Esophagus squamous epithelium (tissue), 5 donors: ENCODE measurements around the gene LRRC26. TPM values are rescaled to one million over a fixed set of nuclear protein-coding genes. Genes with fewer than 3 reads are reported as not detected.

Experiments used
- DNase-seq: peaks from one replicate; lab custom pipeline; 2025; lab: John Stamatoyannopoulos, UW
- H3K27ac ChIP-seq, 4 donors: fragments of 200-600 bp; sonication (generic); one replicate each; pipeline ENCODE4 v1.5.1; 2016 to 2019; ENCODE audit warnings: mild to moderate bottlenecking in 1 of 4
- H3K27me3 ChIP-seq, 4 donors: fragments of 200-600 bp; sonication (generic); 1 replicate in 3 of 4; 2 replicates in 1 of 4; pipeline versions ENCODE4 v1.5.1 to v1.6.0; 2017 to 2021; ENCODE audit warnings: antibody characterized with exemption in 1 of 4
- H3K36me3 ChIP-seq, 3 donors: fragments of 200-600 bp; sonication (generic); one replicate each; pipeline ENCODE4 v1.5.1; 2016 to 2019
- H3K4me1 ChIP-seq, 3 donors: fragments of 200-600 bp; sonication (generic); one replicate each; pipeline ENCODE4 v1.5.1; 2017 to 2019
- H3K4me3 ChIP-seq, 4 donors: fragments of 200-600 bp; sonication (generic); 1 replicate in 3 of 4; 2 replicates in 1 of 4; pipeline ENCODE4 v1.5.1; 2016 to 2019; ENCODE audit warnings: mild to moderate bottlenecking in 2 of 4, moderate library complexity in 1 of 4
- H3K9me3 ChIP-seq, 3 donors: fragments of 200-600 bp; sonication (generic); one replicate each; pipeline ENCODE4 v1.5.1; 2016 to 2019
- POLR2A ChIP-seq, 4 donors: fragments of 450-650 bp; IDR thresholded peaks; one replicate each; pipeline ENCODE4 v1.6.1; 2017; ENCODE audit warnings: antibody characterized with exemption in 4 of 4, mild to moderate bottlenecking in 4 of 4, moderate library complexity in 3 of 4
- WGBS, 2 donors: methylation state at CpG; one replicate each; pipeline ENCODE4 v1.1.5; 2018; 5-methylcytosine and 5-hydroxymethylcytosine counted together
- intact Hi-C: fragments of 100-400 bp; cut with DNase I; formaldehyde crosslinking; loops from one replicate; pipeline ENCODE4 v1.15.0; 2022
- total RNA-seq, 4 donors: library from RNA; depleted of rRNA; stranded (reverse); fragments of >200 nt; gene quantifications; one replicate each; pipeline ENCODE4 v1.1.0, GENCODE V29; 2016
- TF ChIP-seq, protein P1 (sequence below), 6 experiments: fragments of 450-650 bp in 4 of 6; fragments of 200-600 bp in 2 of 6; sonication (generic) in 2 of 6; IDR thresholded peaks; one replicate each; pipeline ENCODE4 v1.5.1; 2016 to 2019; ENCODE audit warnings: antibody characterized with exemption in 6 of 6, mild to moderate bottlenecking in 4 of 6, moderate library complexity in 4 of 6
- donor health status: DM: yes; HTN: yes; CAD: no.

The LRRC26 gene
- total RNA-seq, 4 donors from 2014 or later, result 0.82 to 3.7 (median 0.95) TPM; not detected in 1

DNA sequence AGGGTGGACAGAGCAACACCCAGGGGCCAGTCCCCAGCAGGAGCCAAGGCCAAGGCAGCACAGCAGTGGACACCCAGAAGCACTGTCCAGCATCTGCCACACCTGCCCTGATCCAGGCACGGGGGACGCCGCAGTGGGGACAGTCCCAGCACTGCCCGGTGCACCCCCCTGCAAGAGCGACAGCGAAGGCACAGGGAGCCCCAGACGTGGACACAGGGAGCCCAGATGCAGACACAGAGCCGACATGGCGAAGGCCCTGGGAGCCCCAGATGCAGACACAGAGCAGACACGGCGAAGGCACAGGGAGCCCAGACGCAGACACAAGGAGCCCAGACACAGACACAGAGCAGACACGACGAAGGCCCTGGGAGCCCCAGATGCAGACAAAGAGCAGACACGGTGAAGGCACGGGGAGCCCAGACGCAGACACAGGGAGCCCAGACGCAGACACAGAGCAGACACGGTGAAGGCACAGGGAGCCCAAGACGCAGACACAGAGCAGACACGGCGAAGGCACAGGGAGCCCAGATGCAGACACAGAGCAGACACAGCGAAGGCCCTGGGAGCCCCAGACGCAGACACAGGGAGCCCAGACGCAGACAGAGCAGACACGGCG is 14.2 kb upstream of the LRRC26 start:
- 91 to 93% methylated on average over 18 to 25 of the region's 27 CpGs for WGBS, 2 donors
- Histone ChIP-seq H3K36me3 (peaks cover 53 to 85% (median 54%) of the 10 kb centered on the region in 3 donors), H3K27me3 (no peaks in the 10 kb centered on the region), H3K9me3 (no peaks in the 10 kb centered on the region), H3K27ac (no peak overlapping the region), H3K4me3 (no peak overlapping the region), H3K4me1 (peaks cover 22 to 38% (median 23%) of the 10 kb centered on the region in 3 donors)
- DNase-seq, result no peak
- intact Hi-C loops, result loop anchor here (10.0 kb wide), 1 partner anchor 51 kb away; the partner anchor contains the start of gene SLC34A3
- TF ChIP-seq, protein P1, sequence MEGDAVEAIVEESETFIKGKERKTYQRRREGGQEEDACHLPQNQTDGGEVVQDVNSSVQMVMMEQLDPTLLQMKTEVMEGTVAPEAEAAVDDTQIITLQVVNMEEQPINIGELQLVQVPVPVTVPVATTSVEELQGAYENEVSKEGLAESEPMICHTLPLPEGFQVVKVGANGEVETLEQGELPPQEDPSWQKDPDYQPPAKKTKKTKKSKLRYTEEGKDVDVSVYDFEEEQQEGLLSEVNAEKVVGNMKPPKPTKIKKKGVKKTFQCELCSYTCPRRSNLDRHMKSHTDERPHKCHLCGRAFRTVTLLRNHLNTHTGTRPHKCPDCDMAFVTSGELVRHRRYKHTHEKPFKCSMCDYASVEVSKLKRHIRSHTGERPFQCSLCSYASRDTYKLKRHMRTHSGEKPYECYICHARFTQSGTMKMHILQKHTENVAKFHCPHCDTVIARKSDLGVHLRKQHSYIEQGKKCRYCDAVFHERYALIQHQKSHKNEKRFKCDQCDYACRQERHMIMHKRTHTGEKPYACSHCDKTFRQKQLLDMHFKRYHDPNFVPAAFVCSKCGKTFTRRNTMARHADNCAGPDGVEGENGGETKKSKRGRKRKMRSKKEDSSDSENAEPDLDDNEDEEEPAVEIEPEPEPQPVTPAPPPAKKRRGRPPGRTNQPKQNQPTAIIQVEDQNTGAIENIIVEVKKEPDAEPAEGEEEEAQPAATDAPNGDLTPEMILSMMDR (IDR thresholded peaks at IDR 0.05), result no peak
- TF ChIP-seq POLR2A (IDR thresholded peaks at IDR 0.05), result no peak

DNA sequence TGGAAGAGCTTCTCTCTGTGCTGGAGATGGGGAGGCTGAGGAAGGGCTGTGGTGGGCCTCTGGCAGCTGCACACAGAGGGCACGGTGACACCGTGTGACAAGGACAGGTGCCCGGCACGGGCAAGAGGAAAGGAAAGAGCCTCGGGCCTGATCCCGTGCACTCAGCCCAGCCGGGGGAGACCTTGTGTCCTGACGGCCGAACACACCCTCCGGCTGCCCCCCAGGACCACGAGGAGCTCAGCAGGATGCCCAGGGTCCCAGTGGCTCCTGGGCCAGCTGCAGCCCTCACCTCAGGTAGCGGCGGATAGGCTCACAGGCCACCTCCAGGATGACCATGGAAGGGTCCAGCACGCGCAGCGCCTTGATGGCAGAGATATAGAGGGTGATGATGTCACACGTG is 13.0 kb upstream of the LRRC26 start:
- H3K36me3 ChIP-seq, result peaks cover 54 to 97% (median 61%) of the 10 kb centered on the region in 3 donors
- H3K27ac ChIP-seq, result no peak overlapping the region
- H3K27me3 ChIP-seq, result no peaks in the 10 kb centered on the region
- no peaks in the 10 kb centered on the region for H3K9me3 ChIP-seq
- intact Hi-C loops, result loop anchor here (10.0 kb wide), 1 partner anchor 52 kb away; the partner anchor contains the start of gene SLC34A3
- WGBS, 2 donors, result 96 to 100% methylated on average over 5 to 6 of the region's 17 CpGs
- DNase-seq, result no peak
- no peak for TF ChIP-seq POLR2A (IDR thresholded peaks at IDR 0.05)
- TF ChIP-seq, protein P1 (IDR thresholded peaks at IDR 0.05), result no peak
- H3K4me3 ChIP-seq, result no peak overlapping the region
- peaks cover 20 to 34% (median 21%) of the 10 kb centered on the region in 3 donors for H3K4me1 ChIP-seq

DNA sequence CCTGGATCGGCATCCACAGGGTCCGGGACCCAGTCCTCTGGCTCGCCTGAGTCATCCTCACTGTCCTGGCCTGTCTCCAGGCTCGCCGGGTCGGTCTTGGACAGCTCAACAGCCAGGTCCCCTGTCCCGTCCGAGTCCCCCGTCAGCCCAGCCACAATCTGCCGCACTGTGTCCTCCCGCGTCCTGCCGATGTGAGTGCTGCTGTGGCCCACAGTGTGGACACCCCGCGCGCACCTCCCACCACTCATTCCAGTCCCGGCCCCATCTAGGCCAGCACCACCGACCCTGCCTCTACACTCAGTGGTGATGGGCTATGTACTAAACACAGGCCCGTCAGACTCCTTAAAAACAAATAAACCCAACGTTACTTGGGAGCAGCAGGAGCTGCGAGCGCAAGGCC is 11.8 kb upstream of the LRRC26 start:
- intact Hi-C loops, result loop anchor here (10.0 kb wide), 1 partner anchor 53 kb away; the partner anchor contains the start of gene SLC34A3
- peaks cover 9 to 28% (median 10%) of the 10 kb centered on the region in 3 donors for H3K4me1 ChIP-seq
- no peak overlapping the region for H3K27ac ChIP-seq
- H3K36me3 ChIP-seq, result peaks cover 51 to 100% (median 61%) of the 10 kb centered on the region in 3 donors
- TF ChIP-seq, protein P1 (IDR thresholded peaks at IDR 0.05), result no peak
- no peaks in the 10 kb centered on the region for H3K27me3 ChIP-seq
- no peak overlapping the region for H3K4me3 ChIP-seq
- 60 to 84% methylated on average over 1 to 13 of the region's 22 CpGs for whole genome bisulfite sequencing, 2 donors
- no peak for DNase-seq
- H3K9me3 ChIP-seq, result no peaks in the 10 kb centered on the region

DNA sequence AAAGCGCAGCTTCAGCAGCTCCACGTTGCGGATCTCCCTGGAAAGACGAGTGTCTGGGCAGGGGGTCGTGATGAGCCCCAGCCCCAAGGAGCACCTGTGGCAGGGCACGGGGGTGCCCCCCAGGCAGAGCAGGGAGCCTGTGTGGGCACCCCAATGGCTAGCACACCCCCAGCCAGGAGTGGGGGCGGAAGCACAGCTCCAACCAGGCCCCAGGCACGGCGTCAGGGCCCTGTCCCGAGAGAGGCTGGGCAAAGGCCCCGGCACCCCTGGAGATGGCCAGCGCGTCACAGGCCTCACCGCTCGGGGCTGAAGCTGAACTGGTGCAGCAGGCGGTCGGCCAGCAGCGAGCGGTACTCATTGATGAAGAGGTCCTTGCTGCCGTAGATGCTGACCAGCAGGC is 10.6 kb upstream of the LRRC26 start:
- Histone ChIP-seq H3K9me3 (no peaks in the 10 kb centered on the region), H3K27ac (no peak overlapping the region), H3K36me3 (peaks cover 51 to 89% (median 55%) of the 10 kb centered on the region in 3 donors), H3K4me1 (peaks cover 0 to 28% (median 0%) of the 10 kb centered on the region in 3 donors), H3K27me3 (peaks cover 0 to under 1% (median 0%) of the 10 kb centered on the region in 4 donors), H3K4me3 (no peak overlapping the region)
- no CpG with 5 or more reads among the region's 20 CpGs for WGBS, 2 donors
- DNase-seq, result no peak
- intact Hi-C loops, result loop anchor here (10.0 kb wide), 1 partner anchor 54 kb away; the partner anchor contains the start of gene SLC34A3
- no peak for TF ChIP-seq POLR2A (IDR thresholded peaks at IDR 0.05)
- TF ChIP-seq, protein P1 (IDR thresholded peaks at IDR 0.05), result no peak

DNA sequence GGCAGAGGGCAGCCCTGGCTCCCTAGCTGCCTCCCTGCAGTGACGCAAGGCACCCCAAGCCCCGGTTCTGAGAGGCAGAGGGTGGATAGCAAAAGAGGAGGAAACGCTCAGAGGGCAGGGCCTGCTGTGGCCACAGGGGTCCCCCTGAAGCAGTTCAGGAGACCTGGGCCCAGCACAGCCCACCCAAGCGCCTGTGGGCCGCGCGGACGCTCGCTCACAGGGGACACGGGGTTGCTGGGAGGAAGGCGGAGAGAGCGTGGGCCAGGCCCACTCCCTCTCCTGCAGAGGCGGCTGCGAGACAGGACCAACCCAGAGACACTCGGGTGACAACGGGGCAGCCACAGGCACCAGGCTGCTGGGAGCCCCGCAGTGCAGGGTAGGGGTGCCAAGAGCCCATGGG is 9.9 kb upstream of the LRRC26 start:
- Histone ChIP-seq H3K9me3 (no peaks in the 10 kb centered on the region), H3K27ac (no peak overlapping the region), H3K27me3 (peaks cover 0 to 8% (median 0%) of the 10 kb centered on the region in 4 donors), H3K4me3 (no peak overlapping the region), H3K4me1 (peaks cover 0 to 28% (median 2%) of the 10 kb centered on the region in 3 donors), H3K36me3 (peaks cover 47 to 82% (median 48%) of the 10 kb centered on the region in 3 donors)
- WGBS, 2 donors, result 80% methylated on average over 4 of the region's 17 CpGs; no CpG with 5 or more reads in 1 of the 2 donors
- TF ChIP-seq, protein P1 (IDR thresholded peaks at IDR 0.05), result no peak
- no peak for TF ChIP-seq POLR2A (IDR thresholded peaks at IDR 0.05)
- no peak for DNase-seq
- intact Hi-C loops, result loop anchor here (10.0 kb wide), 1 partner anchor 55 kb away; the partner anchor contains the start of gene SLC34A3
